Spinal cord (tissue), 10 donors: ENCODE data around the gene NBPF9. TPM values are rescaled to one million over a fixed set of nuclear protein-coding genes. Genes with fewer than 3 reads are reported as not detected.
"Not testable (repeated sequence)": the region's sequence is repeated elsewhere in the genome, so short reads cannot be mapped to it uniquely, and the experiment has no call there.

Experiments used
- DNase-seq, 6 donors: peaks; one replicate each; pipeline versions ENCODE4 v3.0.0 to v3.0.0-alpha.2; 2013 to 2015; ENCODE audit warnings: low spot score in 6 of 6, low read depth in 4 of 6
- H3K27ac ChIP-seq: one replicate; pipeline ENCODE4 v1.5.1; 2013; ENCODE audit warnings: low read depth, low read length, control low read depth
- H3K27me3 ChIP-seq: one replicate; pipeline ENCODE4 v1.6.1; 2013; ENCODE audit warnings: low read length; ENCODE audit not compliant: control insufficient read depth, insufficient read depth
- H3K36me3 ChIP-seq: one replicate; pipeline ENCODE4 v1.6.1; 2013; ENCODE audit warnings: low read length; ENCODE audit not compliant: control insufficient read depth, insufficient read depth
- H3K4me1 ChIP-seq: one replicate; pipeline ENCODE4 v1.6.1; 2013; ENCODE audit warnings: low read length; ENCODE audit not compliant: control insufficient read depth, insufficient read depth
- H3K4me3 ChIP-seq: one replicate; pipeline ENCODE4 v1.5.1; 2013; ENCODE audit warnings: low read depth, low read length, control low read depth
- H3K9me3 ChIP-seq: one replicate; pipeline ENCODE4 v1.6.1; 2013; ENCODE audit warnings: low read length; ENCODE audit not compliant: control insufficient read depth, insufficient read depth
- WGBS: methylation state at CpG from one replicate; pipeline ENCODE4 v1.1.5; 2013; ENCODE audit warnings: missing lambda C conversion rate; ENCODE audit not compliant: insufficient coverage; 5-methylcytosine and 5-hydroxymethylcytosine counted together
- polyA plus RNA-seq, 2 donors: library from polyadenylated mRNA; unstranded; fragments of 120-200 nt; gene quantifications; one replicate each; pipeline ENCODE4 v1.2.1, GENCODE V29; 2013; ENCODE audit not compliant: insufficient read length in 2 of 2
- total RNA-seq, 2 donors: library from RNA; depleted of rRNA in 1 of 2; stranded (reverse); fragments of 120-200 nt in 1 of 2; fragments of >200 nt in 1 of 2; gene quantifications; one replicate each; pipeline versions ENCODE4 v1.2.3 to v1.2.4, GENCODE V29; 2013 to 2014
- donor health status: healthy.

The NBPF9 gene
- total and polyA plus RNA-seq, 4 donors = 16.9 to 50.0 (median 28.8) TPM

DNA sequence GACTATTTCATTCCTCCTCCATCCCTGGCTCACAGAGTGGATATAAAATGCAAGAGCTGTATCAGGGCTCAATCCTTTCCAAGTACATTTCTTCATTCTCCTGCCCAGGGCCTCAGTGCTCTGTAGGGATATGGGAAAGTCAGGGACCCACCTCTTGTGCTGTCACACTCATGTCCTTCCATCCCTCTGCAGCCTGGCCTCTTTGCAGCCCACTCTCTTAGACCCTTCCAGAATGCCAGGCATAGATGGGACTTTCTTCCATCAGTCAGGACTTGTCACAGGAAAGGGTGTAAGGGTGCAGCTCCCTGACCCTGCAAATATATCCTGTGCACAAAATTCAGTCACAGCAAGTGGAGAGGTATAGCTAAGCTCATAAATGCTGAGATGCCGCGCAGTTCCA is 86.7 kb downstream of the NBPF9 start:
- H3K4me1 ChIP-seq, H3K36me3 ChIP-seq, H3K27me3 ChIP-seq, H3K27ac ChIP-seq, DNase-seq, H3K4me3 ChIP-seq, H3K9me3 ChIP-seq: not testable (repeated sequence)
- no CpG with 5 or more reads among the region's 2 CpGs for WGBS

DNA sequence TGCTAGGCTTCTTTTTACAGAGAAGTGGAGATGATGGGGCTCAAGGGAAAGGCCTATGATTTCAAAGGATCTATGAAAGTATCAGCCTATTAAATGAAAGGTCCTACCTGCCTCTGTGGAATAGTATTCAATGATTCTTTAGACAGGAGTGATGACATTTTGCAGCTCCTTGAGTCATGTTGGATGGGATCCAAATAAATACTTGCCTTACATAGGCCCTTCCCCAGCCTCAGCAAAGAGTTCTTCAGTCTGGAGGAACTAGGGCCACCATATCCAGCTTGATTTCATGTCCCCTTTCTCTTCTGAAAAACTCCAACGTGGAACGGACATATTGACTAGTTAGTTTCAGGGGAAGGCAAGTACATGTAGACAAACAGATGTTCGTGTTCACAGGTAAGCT is 87.8 kb downstream of the NBPF9 start:
- H3K9me3 ChIP-seq, DNase-seq, H3K36me3 ChIP-seq, H3K4me3 ChIP-seq, H3K27ac ChIP-seq, H3K27me3 ChIP-seq, H3K4me1 ChIP-seq: not testable (repeated sequence)
- no CpG with 5 or more reads among the region's 3 CpGs for WGBS

DNA sequence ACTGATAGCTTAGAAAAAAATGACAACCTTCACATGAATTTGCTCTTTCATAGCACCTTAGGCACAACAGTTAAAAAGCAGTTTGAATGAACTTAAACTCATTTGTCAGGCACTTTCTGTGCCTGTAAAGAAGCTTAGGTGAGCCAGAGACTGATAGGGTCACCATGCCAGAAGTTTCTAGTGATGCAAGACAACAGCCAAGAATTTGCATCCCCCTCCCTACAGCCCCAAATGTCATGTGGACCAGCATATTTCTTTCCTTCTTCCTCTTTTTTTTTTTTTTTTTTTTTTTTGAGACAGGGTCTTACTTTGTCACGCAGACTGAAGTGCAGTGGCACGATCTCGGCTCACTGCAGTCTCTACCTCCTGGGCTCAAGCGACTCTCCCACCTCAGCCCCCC is 89.8 kb downstream of the NBPF9 start:
- H3K4me1 ChIP-seq, DNase-seq, H3K27ac ChIP-seq, H3K9me3 ChIP-seq, H3K27me3 ChIP-seq, H3K36me3 ChIP-seq, H3K4me3 ChIP-seq: not testable (repeated sequence)
- WGBS = no CpG with 5 or more reads among the region's 4 CpGs

- DNase-seq, H3K27me3 ChIP-seq, H3K4me3 ChIP-seq, H3K36me3 ChIP-seq, H3K4me1 ChIP-seq, H3K27ac ChIP-seq, H3K9me3 ChIP-seq: not testable (repeated sequence)
- no CpG with 5 or more reads among the region's 5 CpGs for WGBS
Measured at GRCh38 chr1:149012599-149012998, 90.8 kb downstream of the NBPF9 start.

GRCh38 chr1:149009761-149010160 is 93.6 kb downstream of the NBPF9 start:
- H3K36me3 ChIP-seq, H3K9me3 ChIP-seq, DNase-seq, H3K4me3 ChIP-seq, H3K4me1 ChIP-seq, H3K27me3 ChIP-seq, H3K27ac ChIP-seq: not testable (repeated sequence)
- no CpG with 5 or more reads among the region's 3 CpGs for WGBS

- WGBS = no CpG with 5 or more reads among the region's 2 CpGs
- not testable (repeated sequence) for H3K27me3 ChIP-seq, H3K4me3 ChIP-seq, H3K4me1 ChIP-seq, H3K9me3 ChIP-seq, H3K36me3 ChIP-seq, DNase-seq, H3K27ac ChIP-seq
Measured at GRCh38 chr1:149008769-149009168, 94.6 kb downstream of the NBPF9 start.

GRCh38 chr1:149008326-149008725 is 95.0 kb downstream of the NBPF9 start:
- WGBS = no CpG with 5 or more reads among the region's 4 CpGs
- H3K27ac ChIP-seq, DNase-seq, H3K27me3 ChIP-seq, H3K4me3 ChIP-seq, H3K4me1 ChIP-seq, H3K9me3 ChIP-seq, H3K36me3 ChIP-seq: not testable (repeated sequence)
